ENCODE measurements around the gene FLVCR2.

Gene FLVCR2

DNA sequence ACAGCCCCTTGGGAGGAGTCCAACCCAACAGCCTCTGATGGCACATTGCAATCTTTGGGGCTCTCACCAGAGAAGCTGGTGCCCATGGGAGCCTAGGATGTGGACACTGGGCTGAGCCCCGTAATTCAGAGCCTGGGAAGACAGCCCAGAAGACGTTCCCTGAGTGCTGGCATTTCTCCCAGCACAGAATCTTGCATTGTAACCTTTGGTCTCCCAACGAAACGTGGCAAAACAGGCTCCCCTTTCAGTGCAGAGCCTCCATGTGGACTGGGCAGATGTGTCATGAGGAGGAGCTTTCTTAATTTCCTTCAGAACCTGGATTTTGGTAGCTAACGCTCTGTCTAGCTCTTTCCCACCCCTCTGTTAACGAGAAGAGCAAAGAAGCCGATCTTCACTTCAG lies 29.9 kb upstream of the FLVCR2 start:
- Histone ChIP-seq H3K27ac (ENCODE audit: extremely low read depth, low read depth, low read length) (no peak overlapping the region), H3K4me3 (ENCODE audit: low read depth, low read length) (no peak overlapping the region), H3K4me1 (ENCODE audit: control insufficient read depth, insufficient read depth, low read length) (no peaks in the 10 kb centered on the region), H3K9me3 (ENCODE audit: control insufficient read depth, insufficient read depth, low read depth, low read length) (no peaks in the 10 kb centered on the region), H3K36me3 (ENCODE audit: control insufficient read depth in 2 of 2, insufficient read depth in 1 of 2, low read length in 2 of 2) (no peaks in the 10 kb centered on the region)
- ChIA-PET CTCF (interaction anchor here (3.6 kb wide), 1 partner anchor 12 kb away, joined by 20 read pairs; no protein-coding TSS in a partner anchor), POLR2A (no interaction called here)
- TF ChIP-seq, protein P1, sequence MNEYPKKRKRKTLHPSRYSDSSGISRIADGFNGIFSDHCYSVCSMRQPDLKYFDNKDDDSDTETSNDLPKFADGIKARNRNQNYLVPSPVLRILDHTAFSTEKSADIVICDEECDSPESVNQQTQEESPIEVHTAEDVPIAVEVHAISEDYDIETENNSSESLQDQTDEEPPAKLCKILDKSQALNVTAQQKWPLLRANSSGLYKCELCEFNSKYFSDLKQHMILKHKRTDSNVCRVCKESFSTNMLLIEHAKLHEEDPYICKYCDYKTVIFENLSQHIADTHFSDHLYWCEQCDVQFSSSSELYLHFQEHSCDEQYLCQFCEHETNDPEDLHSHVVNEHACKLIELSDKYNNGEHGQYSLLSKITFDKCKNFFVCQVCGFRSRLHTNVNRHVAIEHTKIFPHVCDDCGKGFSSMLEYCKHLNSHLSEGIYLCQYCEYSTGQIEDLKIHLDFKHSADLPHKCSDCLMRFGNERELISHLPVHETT (tag by site-specific recombination; IDR thresholded peaks at IDR 0.05) = no peak
- TF ChIP-seq ZNF280D (tag by site-specific recombination; IDR thresholded peaks at IDR 0.05) (no peak), ZNF121 (tag by site-specific recombination; IDR thresholded peaks at IDR 0.05) (no peak)

DNA sequence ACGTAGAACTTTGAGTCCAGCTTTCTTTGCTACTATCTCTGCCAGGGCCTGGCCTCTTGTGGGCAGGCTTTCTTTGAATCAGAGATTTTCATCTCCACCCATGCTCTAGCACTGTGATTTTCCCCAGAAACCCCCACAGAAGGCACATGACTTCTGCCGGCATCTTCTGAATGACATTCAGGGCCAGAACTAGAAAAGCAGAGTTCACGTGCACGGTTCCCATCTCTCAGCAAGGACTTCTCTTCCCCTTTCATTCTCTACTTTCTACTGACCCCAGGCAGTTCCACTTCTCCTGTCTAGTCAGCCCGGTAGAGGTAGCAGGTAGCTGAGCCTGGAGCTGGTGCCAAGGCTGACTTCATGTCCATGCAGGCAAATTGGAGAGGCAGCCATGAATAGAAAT lies 29.3 kb upstream of the FLVCR2 start:
- ChIA-PET CTCF (interaction anchor here (3.6 kb wide), 1 partner anchor 11 kb away, joined by 20 read pairs; no protein-coding TSS in a partner anchor), POLR2A (no interaction called here)
- no peak for TF ChIP-seq ZNF404 (tag by site-specific recombination; IDR thresholded peaks at IDR 0.05)
- no peak for TF ChIP-seq PBX3 (CRISPR knock-in tag; IDR thresholded peaks at IDR 0.05)
- TF ChIP-seq SP7 (tag by site-specific recombination; IDR thresholded peaks at IDR 0.05) = no peak
- TF ChIP-seq ZNF311 (tag by site-specific recombination; IDR thresholded peaks at IDR 0.05; ENCODE audit: borderline replicate concordance) = no peak
- no peak for TF ChIP-seq ZNF426 (tag by site-specific recombination; IDR thresholded peaks at IDR 0.05)
- no peak for TF ChIP-seq ZNF248 (tag by site-specific recombination; IDR thresholded peaks at IDR 0.05)
- no peak for TF ChIP-seq ZNF138 (tag by site-specific recombination; IDR thresholded peaks at IDR 0.05; ENCODE audit: borderline replicate concordance)
- TF ChIP-seq KLF16 (tag by site-specific recombination; IDR thresholded peaks at IDR 0.05) = no peak
- no peak for TF ChIP-seq ZNF169 (tag by site-specific recombination; IDR thresholded peaks at IDR 0.05)
- TF ChIP-seq EGR2 (tag by site-specific recombination; IDR thresholded peaks at IDR 0.05; ENCODE audit: low read depth) = no peak
- TF ChIP-seq ZNF707 (tag by site-specific recombination; IDR thresholded peaks at IDR 0.05) = no peak
- no peak for TF ChIP-seq ZSCAN4 (tag by site-specific recombination; IDR thresholded peaks at IDR 0.05)
- Histone ChIP-seq H3K9me3 (ENCODE audit: control insufficient read depth, insufficient read depth, low read depth, low read length) (no peaks in the 10 kb centered on the region), H3K4me3 (ENCODE audit: low read depth, low read length) (no peak overlapping the region), H3K27ac (ENCODE audit: extremely low read depth, low read depth, low read length) (no peak overlapping the region), H3K36me3 (ENCODE audit: control insufficient read depth in 2 of 2, insufficient read depth in 1 of 2, low read length in 2 of 2) (no peaks in the 10 kb centered on the region), H3K4me1 (ENCODE audit: control insufficient read depth, insufficient read depth, low read length) (no peaks in the 10 kb centered on the region)

DNA sequence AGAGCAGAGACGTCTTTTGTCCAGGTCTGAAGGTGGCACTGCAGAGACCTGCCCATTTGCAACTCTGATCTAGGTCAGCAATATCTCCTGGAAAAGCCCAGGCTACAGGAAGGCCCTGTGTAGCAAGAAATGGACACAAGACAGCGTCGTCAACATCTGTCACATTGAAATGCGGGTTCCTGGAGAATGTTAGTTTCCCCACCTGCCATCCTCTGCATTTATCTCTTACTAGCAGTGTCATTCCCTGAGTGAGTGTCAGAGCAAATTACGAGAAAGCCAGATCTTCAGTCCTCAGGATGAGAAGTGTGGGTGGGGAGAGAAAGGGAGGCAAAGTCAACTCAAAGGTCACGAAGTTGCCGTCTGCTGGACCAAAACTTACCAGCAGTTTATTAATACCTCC lies 27.4 kb upstream of the FLVCR2 start:
- POLR2A ChIA-PET = no interaction called here
- no peak overlapping the region for H3K27ac ChIP-seq (ENCODE audit: extremely low read depth, low read depth, low read length)
- no peak overlapping the region for H3K4me3 ChIP-seq (ENCODE audit: low read depth, low read length)
- CTCF ChIA-PET = interaction anchor here (3.6 kb wide), 1 partner anchor 10 kb away, joined by 20 read pairs; no protein-coding TSS in a partner anchor
- H3K4me1 ChIP-seq (ENCODE audit: control insufficient read depth, insufficient read depth, low read length) = no peaks in the 10 kb centered on the region
- no peaks in the 10 kb centered on the region for H3K36me3 ChIP-seq (ENCODE audit: control insufficient read depth in 2 of 2, insufficient read depth in 1 of 2, low read length in 2 of 2)
- no peaks in the 10 kb centered on the region for H3K9me3 ChIP-seq (ENCODE audit: control insufficient read depth, insufficient read depth, low read depth, low read length)
- TF ChIP-seq ZNF621 (tag by site-specific recombination; IDR thresholded peaks at IDR 0.05) (no peak), BCL11A (tag by site-specific recombination; IDR thresholded peaks at IDR 0.05; ENCODE audit: low read depth) (no peak), REST (tag by site-specific recombination; IDR thresholded peaks at IDR 0.05) (no peak), ZNF280C (tag by site-specific recombination; IDR thresholded peaks at IDR 0.05) (no peak), ZNF76 (tag by site-specific recombination; IDR thresholded peaks at IDR 0.05; ENCODE audit: borderline replicate concordance, low read depth) (no peak)

Data from HEK293 (cell line).